Prostate gland (tissue), 2 donors: Measurements from ENCODE around the gene TSHZ2. TPM values are rescaled to one million over a fixed set of nuclear protein-coding genes. Genes with fewer than 3 reads are reported as not detected.

Source experiments
- DNase-seq: peaks from one replicate; pipeline ENCODE4 v3.0.0-alpha.2; 2019; ENCODE audit warnings: low spot score
- H3K27ac ChIP-seq, 2 donors: fragments of 200-600 bp; sonication (generic); 2 replicates each; pipeline ENCODE4 v1.5.1; 2017 to 2019
- H3K27me3 ChIP-seq: fragments of 200-600 bp; sonication (generic); replicated peaks from 2 replicates; pipeline ENCODE4 v1.5.1; 2019; ENCODE audit not compliant: insufficient read depth
- H3K36me3 ChIP-seq, 2 donors: fragments of 200-600 bp; sonication (generic); 1 replicate in 1 of 2; 2 replicates in 1 of 2; pipeline versions ENCODE4 v1.5.1 to v1.8.1; 2017 to 2019
- H3K4me1 ChIP-seq: fragments of 200-600 bp; sonication (generic); replicated peaks from 2 replicates; pipeline ENCODE4 v1.5.1; 2019
- H3K4me3 ChIP-seq, 2 donors: fragments of 200-600 bp; sonication (generic); 2 replicates each; pipeline ENCODE4 v1.5.1; 2017 to 2019
- H3K9me3 ChIP-seq: fragments of 200-600 bp; sonication (generic); 2 replicates; pipeline ENCODE4 v1.5.1; 2017
- POLR2A ChIP-seq: fragments of 450-650 bp; IDR thresholded peaks from one replicate; pipeline ENCODE4 v1.6.1; 2016; ENCODE audit warnings: antibody characterized with exemption, mild to moderate bottlenecking
- POLR2AphosphoS5 ChIP-seq: sonication (generic); formaldehyde crosslinking; IDR thresholded peaks from one replicate; pipeline ENCODE4 v1.6.1; 2017; ENCODE audit warnings: antibody characterized with exemption
- WGBS: methylation state at CpG from one replicate; pipeline ENCODE4 v1.1.5; 2018; 5-methylcytosine and 5-hydroxymethylcytosine counted together
- intact Hi-C: fragments of 100-400 bp; cut with DNase I; formaldehyde crosslinking; loops from one replicate; pipeline ENCODE4 v1.14.2; 2022
- total RNA-seq, 2 donors: library from RNA; depleted of rRNA; stranded (reverse); fragments of >200 nt; gene quantifications; one replicate each; pipeline ENCODE4 v1.1.0, GENCODE V29; 2016
- TF ChIP-seq, protein P1 (sequence below), 4 experiments: fragments of 200-600 bp in 2 of 4; fragments of 450-650 bp in 2 of 4; sonication (generic) in 2 of 4; IDR thresholded peaks; 1 replicate in 3 of 4; 2 replicates in 1 of 4; pipeline ENCODE4 v1.5.1; 2016 to 2019; ENCODE audit warnings: antibody characterized with exemption in 4 of 4, mild to moderate bottlenecking in 2 of 4, moderate library complexity in 2 of 4

The TSHZ2 gene
- total RNA-seq, 2 donors from 2014 or later = 9.8 to 35.1 TPM

DNA sequence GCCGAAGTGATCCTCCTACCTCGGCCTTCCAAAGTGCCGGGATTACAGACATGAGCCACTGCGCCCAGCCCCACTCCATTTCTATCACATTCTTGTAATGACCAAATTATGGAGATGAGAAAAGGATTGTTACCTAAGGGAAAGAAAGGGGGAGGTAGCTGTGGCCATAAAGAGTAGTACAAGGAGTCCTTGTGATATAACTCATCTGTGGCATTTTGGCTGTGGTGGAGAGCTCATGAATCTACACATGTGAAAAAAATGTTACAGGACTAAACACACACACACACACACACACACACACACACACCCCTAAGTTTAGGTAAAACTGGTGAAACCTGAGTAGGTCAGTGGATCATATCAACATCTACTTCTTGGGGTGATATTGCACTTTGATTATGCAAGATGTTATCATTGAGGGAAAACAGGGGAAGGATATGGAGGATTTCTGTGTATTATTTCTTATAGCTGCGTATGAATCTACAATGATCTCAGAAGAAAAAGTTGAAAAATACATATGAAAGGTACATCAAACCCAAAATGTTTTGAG, 251.5 kb downstream of the TSHZ2 start:
- Histone ChIP-seq H3K36me3 (no peaks in the 10 kb centered on the region), H3K9me3 (no peaks in the 10 kb centered on the region), H3K27me3 (no peaks in the 10 kb centered on the region), H3K4me1 (no peaks in the 10 kb centered on the region), H3K4me3 (no peak overlapping the region), H3K27ac (no peak overlapping the region)
- WGBS = 100% methylated on average over 5 of the region's 5 CpGs
- DNase-seq = no peak
- TF ChIP-seq POLR2A = no peak
- TF ChIP-seq, protein P1, sequence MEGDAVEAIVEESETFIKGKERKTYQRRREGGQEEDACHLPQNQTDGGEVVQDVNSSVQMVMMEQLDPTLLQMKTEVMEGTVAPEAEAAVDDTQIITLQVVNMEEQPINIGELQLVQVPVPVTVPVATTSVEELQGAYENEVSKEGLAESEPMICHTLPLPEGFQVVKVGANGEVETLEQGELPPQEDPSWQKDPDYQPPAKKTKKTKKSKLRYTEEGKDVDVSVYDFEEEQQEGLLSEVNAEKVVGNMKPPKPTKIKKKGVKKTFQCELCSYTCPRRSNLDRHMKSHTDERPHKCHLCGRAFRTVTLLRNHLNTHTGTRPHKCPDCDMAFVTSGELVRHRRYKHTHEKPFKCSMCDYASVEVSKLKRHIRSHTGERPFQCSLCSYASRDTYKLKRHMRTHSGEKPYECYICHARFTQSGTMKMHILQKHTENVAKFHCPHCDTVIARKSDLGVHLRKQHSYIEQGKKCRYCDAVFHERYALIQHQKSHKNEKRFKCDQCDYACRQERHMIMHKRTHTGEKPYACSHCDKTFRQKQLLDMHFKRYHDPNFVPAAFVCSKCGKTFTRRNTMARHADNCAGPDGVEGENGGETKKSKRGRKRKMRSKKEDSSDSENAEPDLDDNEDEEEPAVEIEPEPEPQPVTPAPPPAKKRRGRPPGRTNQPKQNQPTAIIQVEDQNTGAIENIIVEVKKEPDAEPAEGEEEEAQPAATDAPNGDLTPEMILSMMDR (IDR thresholded peaks at IDR 0.05) = no peak
- TF ChIP-seq POLR2AphosphoS5 = no peak
- intact Hi-C loops = loop anchor here (5.0 kb wide), 1 partner anchor 906 kb away; no protein-coding TSS in a partner anchor

DNA sequence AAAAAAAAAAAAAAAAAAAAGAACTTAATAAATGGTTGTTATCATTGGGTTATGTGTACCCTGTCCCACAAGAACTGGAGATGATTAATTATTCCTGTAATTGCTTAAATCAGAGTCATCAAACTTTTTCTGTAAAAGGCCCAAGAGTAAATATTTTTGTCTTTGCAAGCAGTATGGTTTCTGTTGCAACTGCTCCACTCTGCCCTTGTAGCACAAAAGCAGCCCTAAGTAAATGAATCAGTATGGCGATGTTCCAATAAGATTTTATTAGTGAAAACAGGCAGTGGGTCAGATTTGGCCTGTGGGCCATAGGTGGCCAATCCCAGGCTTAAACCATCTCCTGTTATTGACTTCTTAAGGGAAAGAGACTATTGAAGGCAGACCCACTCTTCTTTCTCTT, 252.7 kb downstream of the TSHZ2 start:
- WGBS = 92% methylated on average over 1 of the region's 1 CpG
- no peak overlapping the region for H3K4me3 ChIP-seq
- no peaks in the 10 kb centered on the region for H3K27me3 ChIP-seq
- no peaks in the 10 kb centered on the region for H3K4me1 ChIP-seq
- no peaks in the 10 kb centered on the region for H3K9me3 ChIP-seq
- no peak overlapping the region for H3K27ac ChIP-seq
- intact Hi-C loops = loop anchor here (5.0 kb wide), 1 partner anchor 908 kb away; no protein-coding TSS in a partner anchor
- DNase-seq = no peak
- TF ChIP-seq, protein P1 (IDR thresholded peaks at IDR 0.05) = no peak
- no peak for TF ChIP-seq POLR2A
- TF ChIP-seq POLR2AphosphoS5 = no peak
- H3K36me3 ChIP-seq = no peaks in the 10 kb centered on the region

DNA sequence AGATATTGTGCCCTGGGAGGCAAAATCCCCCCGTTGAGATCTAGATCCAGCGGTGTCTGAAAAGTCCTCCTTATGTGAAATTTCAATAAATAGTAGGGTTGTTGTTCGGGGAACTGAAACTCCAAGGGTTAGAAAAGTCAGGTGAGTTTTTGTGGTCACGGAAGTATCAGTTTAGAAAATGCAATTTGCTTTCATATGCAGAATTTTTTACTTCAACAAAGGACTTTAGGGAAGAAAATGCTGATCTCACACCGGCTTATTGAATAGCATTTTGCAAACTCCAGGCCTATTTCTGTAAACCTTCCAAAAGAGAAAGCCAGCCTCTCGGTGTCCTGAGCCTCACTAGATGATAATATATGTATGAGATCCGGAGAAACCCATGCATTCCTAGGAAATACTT, 254.7 kb downstream of the TSHZ2 start:
- Histone ChIP-seq H3K9me3 (no peaks in the 10 kb centered on the region), H3K4me3 (no peak overlapping the region), H3K27ac (no peak overlapping the region), H3K36me3 (no peaks in the 10 kb centered on the region), H3K4me1 (no peaks in the 10 kb centered on the region), H3K27me3 (no peaks in the 10 kb centered on the region)
- TF ChIP-seq POLR2A = no peak
- TF ChIP-seq, protein P1 (IDR thresholded peaks at IDR 0.05) = no peak
- no peak for TF ChIP-seq POLR2AphosphoS5
- no peak for DNase-seq
- 78% methylated on average over 7 of the region's 7 CpGs for WGBS
- intact Hi-C loops = no loop called here

DNA sequence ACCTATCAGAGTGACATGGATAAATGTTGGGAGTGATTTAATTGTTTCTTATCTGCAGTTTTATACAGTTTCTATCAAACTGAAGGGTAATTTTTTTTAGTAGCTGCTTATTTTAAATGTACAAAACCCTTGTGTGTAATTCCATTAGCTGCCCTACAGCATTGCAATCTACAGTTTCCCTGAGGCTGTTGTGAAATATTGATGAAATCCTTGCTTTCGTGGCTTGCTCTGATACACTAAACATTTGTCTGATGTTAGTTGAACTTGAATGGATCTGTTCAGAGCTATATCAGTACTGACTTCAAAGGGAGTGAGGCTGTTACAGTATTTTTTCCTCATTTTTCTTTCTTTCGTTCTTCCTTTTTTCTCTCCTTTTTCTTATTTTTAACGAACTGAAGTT, 255.4 kb downstream of the TSHZ2 start:
- intact Hi-C loops = no loop called here
- no peaks in the 10 kb centered on the region for H3K27me3 ChIP-seq
- H3K4me3 ChIP-seq = no peak overlapping the region
- no peaks in the 10 kb centered on the region for H3K9me3 ChIP-seq
- WGBS = 85% methylated on average over 3 of the region's 3 CpGs
- no peaks in the 10 kb centered on the region for H3K36me3 ChIP-seq
- H3K4me1 ChIP-seq = no peaks in the 10 kb centered on the region
- H3K27ac ChIP-seq = no peak overlapping the region
- TF ChIP-seq, protein P1 (IDR thresholded peaks at IDR 0.05) = no peak
- TF ChIP-seq POLR2AphosphoS5 (no peak), POLR2A (no peak)
- no peak for DNase-seq

DNA sequence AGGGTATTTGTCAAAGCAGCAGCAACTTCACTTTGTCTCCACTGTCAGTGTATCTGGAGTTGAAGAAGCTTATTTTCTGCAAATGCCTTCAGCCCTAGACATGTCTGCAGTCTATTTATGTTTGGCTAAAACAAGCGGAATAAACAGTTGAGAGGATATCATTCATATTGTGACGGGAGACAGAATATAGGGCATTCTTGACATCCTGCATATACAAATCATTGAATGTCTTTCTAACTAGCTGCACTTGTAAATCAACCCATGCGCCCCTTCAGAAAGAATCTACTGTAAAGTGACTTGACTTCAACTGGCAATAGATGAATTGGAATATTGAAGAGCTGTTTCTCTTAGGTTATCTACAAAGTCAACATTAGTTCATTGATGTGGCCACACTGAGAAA, 258.9 kb downstream of the TSHZ2 start:
- no peak overlapping the region for H3K4me3 ChIP-seq
- no peaks in the 10 kb centered on the region for H3K4me1 ChIP-seq
- H3K36me3 ChIP-seq = no peaks in the 10 kb centered on the region
- 83% methylated on average over 3 of the region's 3 CpGs for WGBS
- H3K27me3 ChIP-seq = no peaks in the 10 kb centered on the region
- TF ChIP-seq POLR2A (no peak), POLR2AphosphoS5 (no peak)
- TF ChIP-seq, protein P1 (IDR thresholded peaks at IDR 0.05) = no peak
- no peak for DNase-seq
- H3K27ac ChIP-seq = no peak overlapping the region
- no peaks in the 10 kb centered on the region for H3K9me3 ChIP-seq
- intact Hi-C loops = no loop called here
